Measurements from ENCODE around the gene ITGB3. TPM values are rescaled to one million over a fixed set of nuclear protein-coding genes. Genes with fewer than 3 reads are reported as not detected.

The ITGB3 gene
- total and polyA plus RNA-seq, 10 of the 15 experiments (the other 5 are each of a cell fraction or from before 2014, with no cell fraction given) = 0.69 to 22.8 (median 13.6) TPM

DNA sequence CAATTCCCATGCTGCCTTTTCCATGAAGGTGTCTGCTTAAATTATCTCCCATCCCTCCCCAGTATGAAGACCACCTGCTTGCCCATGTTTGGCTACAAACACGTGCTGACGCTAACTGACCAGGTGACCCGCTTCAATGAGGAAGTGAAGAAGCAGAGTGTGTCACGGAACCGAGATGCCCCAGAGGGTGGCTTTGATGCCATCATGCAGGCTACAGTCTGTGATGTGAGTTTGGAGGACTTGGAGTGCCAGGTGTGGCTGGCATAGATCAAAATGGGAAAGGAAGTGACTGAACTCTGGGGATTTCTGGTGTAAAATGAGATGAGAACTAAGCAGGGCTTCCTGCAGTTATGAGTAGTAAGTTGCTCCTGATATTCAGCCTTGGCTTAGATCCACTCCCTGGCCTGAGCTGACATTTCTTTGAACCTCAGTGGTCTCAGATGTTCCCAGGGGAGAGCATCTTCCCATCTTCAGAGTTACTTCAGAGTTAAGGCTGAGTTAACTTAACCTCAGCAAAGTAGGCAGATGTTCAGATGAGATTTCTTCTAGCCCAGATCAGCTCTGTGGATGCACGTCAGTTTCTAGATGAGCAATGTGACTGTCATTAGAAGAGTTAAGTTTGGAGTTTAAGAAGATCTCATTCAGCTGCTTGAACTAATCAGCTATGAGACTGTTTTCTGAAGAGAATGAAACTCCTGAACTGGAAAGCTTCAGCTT lies 32.7 kb downstream of the ITGB3 start (continued):
- peak; percentile 67 for TF ChIP-seq MEF2A (IDR thresholded peaks at IDR 0.05; ENCODE audit: insufficient read depth, low read depth, low read length)
- no peak for TF ChIP-seq CHD1 (IDR thresholded peaks at IDR 0.05; ENCODE audit: low read depth, low read length)
- TF ChIP-seq CBX5 (IDR thresholded peaks at IDR 0.05; ENCODE audit: low read depth) = peak; percentile 92; the same call in 1 of the 2 replicates
- no peak for TF ChIP-seq YBX1 (IDR thresholded peaks at IDR 0.05)
- TF ChIP-seq, protein P1, sequence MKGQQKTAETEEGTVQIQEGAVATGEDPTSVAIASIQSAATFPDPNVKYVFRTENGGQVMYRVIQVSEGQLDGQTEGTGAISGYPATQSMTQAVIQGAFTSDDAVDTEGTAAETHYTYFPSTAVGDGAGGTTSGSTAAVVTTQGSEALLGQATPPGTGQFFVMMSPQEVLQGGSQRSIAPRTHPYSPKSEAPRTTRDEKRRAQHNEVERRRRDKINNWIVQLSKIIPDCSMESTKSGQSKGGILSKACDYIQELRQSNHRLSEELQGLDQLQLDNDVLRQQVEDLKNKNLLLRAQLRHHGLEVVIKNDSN (IDR thresholded peaks at IDR 0.05; ENCODE audit: borderline replicate concordance, extremely low read length, insufficient read depth, low read depth, low read length) = peak; percentile 79
- TF ChIP-seq RCOR1 (conservative IDR thresholded peaks at IDR 0.05; ENCODE audit: low read depth, low read length) = no peak; the same call in 1 of the 2 replicates
- TF ChIP-seq SIX5 (IDR thresholded peaks at IDR 0.05; ENCODE audit: low read depth, low read length, severe bottlenecking) = no peak
- TF ChIP-seq TCF7 (IDR thresholded peaks at IDR 0.05; ENCODE audit: borderline replicate concordance) = peak; percentile 85; the same call in 1 of the 2 replicates
- TF ChIP-seq SMARCA5 (IDR thresholded peaks at IDR 0.05) = no peak; the same call in 1 of the 2 replicates
- no peak for TF ChIP-seq BMI1 (IDR thresholded peaks at IDR 0.05; ENCODE audit: borderline replicate concordance)
- no peak for TF ChIP-seq EZH2 (IDR thresholded peaks at IDR 0.05; ENCODE audit: borderline replicate concordance, control insufficient read depth, low read depth, low read length)
- TF ChIP-seq MYC (IDR thresholded peaks at IDR 0.05; ENCODE audit: insufficient read depth, insufficient read length, insufficient replicate concordance, low read length, severe bottlenecking) = no peak
- no peak for TF ChIP-seq ZNF384 (IDR thresholded peaks at IDR 0.05; ENCODE audit: borderline replicate concordance, low read depth, low read length)
- TF ChIP-seq ZZZ3 (IDR thresholded peaks at IDR 0.05; ENCODE audit: control insufficient read depth, insufficient read length, low read depth) = no peak
- TF ChIP-seq CBX3 (IDR thresholded peaks at IDR 0.05; ENCODE audit: borderline replicate concordance, low read depth) = no peak
- TF ChIP-seq, protein P2, sequence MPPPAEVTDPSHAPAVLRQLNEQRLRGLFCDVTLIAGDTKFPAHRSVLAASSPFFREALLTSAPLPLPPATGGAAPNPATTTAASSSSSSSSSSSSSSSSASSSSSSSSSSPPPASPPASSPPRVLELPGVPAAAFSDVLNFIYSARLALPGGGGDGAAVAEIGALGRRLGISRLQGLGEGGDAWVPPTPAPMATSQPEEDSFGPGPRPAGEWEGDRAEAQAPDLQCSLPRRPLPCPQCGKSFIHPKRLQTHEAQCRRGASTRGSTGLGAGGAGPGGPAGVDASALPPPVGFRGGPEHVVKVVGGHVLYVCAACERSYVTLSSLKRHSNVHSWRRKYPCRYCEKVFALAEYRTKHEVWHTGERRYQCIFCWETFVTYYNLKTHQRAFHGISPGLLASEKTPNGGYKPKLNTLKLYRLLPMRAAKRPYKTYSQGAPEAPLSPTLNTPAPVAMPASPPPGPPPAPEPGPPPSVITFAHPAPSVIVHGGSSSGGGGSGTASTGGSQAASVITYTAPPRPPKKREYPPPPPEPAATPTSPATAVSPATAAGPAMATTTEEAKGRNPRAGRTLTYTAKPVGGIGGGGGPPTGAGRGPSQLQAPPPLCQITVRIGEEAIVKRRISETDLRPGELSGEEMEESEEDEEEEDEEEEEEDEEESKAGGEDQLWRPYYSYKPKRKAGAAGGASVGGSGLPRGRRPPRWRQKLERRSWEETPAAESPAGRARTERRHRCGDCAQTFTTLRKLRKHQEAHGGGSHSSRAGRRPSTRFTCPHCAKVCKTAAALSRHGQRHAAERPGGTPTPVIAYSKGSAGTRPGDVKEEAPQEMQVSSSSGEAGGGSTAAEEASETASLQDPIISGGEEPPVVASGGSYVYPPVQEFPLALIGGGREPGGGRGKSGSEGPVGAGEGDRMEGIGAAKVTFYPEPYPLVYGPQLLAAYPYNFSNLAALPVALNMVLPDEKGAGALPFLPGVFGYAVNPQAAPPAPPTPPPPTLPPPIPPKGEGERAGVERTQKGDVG (CRISPR knock-in tag; IDR thresholded peaks at IDR 0.05) = peak; percentile 93
- TF ChIP-seq, protein P3, sequence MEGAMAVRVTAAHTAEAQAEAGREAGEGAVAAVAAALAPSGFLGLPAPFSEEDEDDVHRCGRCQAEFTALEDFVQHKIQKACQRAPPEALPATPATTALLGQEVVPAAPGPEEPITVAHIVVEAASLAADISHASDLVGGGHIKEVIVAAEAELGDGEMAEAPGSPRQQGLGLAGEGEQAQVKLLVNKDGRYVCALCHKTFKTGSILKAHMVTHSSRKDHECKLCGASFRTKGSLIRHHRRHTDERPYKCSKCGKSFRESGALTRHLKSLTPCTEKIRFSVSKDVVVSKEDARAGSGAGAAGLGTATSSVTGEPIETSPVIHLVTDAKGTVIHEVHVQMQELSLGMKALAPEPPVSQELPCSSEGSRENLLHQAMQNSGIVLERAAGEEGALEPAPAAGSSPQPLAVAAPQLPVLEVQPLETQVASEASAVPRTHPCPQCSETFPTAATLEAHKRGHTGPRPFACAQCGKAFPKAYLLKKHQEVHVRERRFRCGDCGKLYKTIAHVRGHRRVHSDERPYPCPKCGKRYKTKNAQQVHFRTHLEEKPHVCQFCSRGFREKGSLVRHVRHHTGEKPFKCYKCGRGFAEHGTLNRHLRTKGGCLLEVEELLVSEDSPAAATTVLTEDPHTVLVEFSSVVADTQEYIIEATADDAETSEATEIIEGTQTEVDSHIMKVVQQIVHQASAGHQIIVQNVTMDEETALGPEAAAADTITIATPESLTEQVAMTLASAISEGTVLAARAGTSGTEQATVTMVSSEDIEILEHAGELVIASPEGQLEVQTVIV (IDR thresholded peaks at IDR 0.05; ENCODE audit: borderline replicate concordance, partially characterized antibody) = no peak
- TF ChIP-seq NR2C2 (IDR thresholded peaks at IDR 0.05; ENCODE audit: borderline replicate concordance, control insufficient read depth, insufficient read length, low read depth) = no peak
- TF ChIP-seq BHLHE40 (IDR thresholded peaks at IDR 0.05; ENCODE audit: borderline replicate concordance in 1 of 2, low read depth in 2 of 2, low read length in 1 of 2) = peak; percentile 82 to 90
- 0 out of 2 replicates have a peak, but pooled peaks have one; percentile 60 for TF ChIP-seq SMAD5 (IDR thresholded peaks at IDR 0.05; ENCODE audit: low read depth)
- peak; percentile 67 for TF ChIP-seq ATF7 (IDR thresholded peaks at IDR 0.05; ENCODE audit: low read depth)
- peak; percentile 77; the same call in 1 of the 2 replicates for TF ChIP-seq CBFB (IDR thresholded peaks at IDR 0.05; ENCODE audit: low read depth)
- peak; percentile 50 for TF ChIP-seq KLF5 (IDR thresholded peaks at IDR 0.05; ENCODE audit: partially characterized antibody)
